Measurements from ENCODE around the gene TAS2R39. TPM values are rescaled to one million over a fixed set of nuclear protein-coding genes. Genes with fewer than 3 reads are reported as not detected.

Gene TAS2R39
- total and polyA plus RNA-seq, 2 experiments from 2014 or later: 0.21 TPM; not detected in 1

DNA sequence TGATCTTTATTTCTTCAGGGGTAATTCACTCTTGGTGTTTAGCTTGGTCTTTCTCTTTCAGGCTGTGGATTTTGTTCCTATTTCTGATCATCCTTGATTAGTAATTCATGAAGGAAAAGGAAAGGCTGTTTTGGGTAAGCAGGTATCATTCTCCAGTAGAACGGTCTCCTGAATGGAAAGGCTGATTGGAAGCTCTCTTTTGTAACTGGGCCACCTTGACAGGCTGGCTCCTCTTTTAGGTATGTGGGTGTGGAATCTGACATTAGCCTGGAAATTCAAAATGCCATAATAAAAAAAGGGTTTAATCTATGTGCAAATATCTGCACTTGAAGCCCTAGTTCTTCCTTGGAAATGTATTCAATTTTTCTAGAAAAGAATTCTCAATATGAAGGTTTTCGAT, 18.9 kb downstream of the TAS2R39 start:
- H3K4me3 ChIP-seq: no peak overlapping the region
- H3K27ac Mint-ChIP-seq: no peak overlapping the region
- no peaks in the 10 kb centered on the region for H3K27me3 ChIP-seq (ENCODE audit: insufficient read depth)
- H3K27me3 Mint-ChIP-seq (ENCODE audit: insufficient read depth, low read depth, poor library complexity): no peaks in the 10 kb centered on the region
- no peak overlapping the region for H3K27ac ChIP-seq (ENCODE audit: low read depth)
- H3K4me1 Mint-ChIP-seq: peaks cover 7% of the 10 kb centered on the region; the same call in 1 of the 3 replicates
- H2AFZ ChIP-seq: no peak overlapping the region
- no peaks in the 10 kb centered on the region; the same call in 2 of the 3 replicates for H3K9me3 Mint-ChIP-seq
- no peaks in the 10 kb centered on the region for H3K36me3 ChIP-seq (ENCODE audit: insufficient read depth)
- ATAC-seq (no peak), DNase-seq (ENCODE audit: low spot score) (no peak)
- no peaks in the 10 kb centered on the region for H3K36me3 Mint-ChIP-seq (ENCODE audit: low read depth)
- TF ChIP-seq EZH2phosphoT487 (IDR thresholded peaks at IDR 0.05; ENCODE audit: unreplicated experiment): no peak
- no peak for TF ChIP-seq ZNF331 (CRISPR knock-in tag; IDR thresholded peaks at IDR 0.05; ENCODE audit: low read depth)
- TF ChIP-seq, protein P1, sequence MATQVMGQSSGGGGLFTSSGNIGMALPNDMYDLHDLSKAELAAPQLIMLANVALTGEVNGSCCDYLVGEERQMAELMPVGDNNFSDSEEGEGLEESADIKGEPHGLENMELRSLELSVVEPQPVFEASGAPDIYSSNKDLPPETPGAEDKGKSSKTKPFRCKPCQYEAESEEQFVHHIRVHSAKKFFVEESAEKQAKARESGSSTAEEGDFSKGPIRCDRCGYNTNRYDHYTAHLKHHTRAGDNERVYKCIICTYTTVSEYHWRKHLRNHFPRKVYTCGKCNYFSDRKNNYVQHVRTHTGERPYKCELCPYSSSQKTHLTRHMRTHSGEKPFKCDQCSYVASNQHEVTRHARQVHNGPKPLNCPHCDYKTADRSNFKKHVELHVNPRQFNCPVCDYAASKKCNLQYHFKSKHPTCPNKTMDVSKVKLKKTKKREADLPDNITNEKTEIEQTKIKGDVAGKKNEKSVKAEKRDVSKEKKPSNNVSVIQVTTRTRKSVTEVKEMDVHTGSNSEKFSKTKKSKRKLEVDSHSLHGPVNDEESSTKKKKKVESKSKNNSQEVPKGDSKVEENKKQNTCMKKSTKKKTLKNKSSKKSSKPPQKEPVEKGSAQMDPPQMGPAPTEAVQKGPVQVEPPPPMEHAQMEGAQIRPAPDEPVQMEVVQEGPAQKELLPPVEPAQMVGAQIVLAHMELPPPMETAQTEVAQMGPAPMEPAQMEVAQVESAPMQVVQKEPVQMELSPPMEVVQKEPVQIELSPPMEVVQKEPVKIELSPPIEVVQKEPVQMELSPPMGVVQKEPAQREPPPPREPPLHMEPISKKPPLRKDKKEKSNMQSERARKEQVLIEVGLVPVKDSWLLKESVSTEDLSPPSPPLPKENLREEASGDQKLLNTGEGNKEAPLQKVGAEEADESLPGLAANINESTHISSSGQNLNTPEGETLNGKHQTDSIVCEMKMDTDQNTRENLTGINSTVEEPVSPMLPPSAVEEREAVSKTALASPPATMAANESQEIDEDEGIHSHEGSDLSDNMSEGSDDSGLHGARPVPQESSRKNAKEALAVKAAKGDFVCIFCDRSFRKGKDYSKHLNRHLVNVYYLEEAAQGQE (IDR thresholded peaks at IDR 0.05; ENCODE audit: unreplicated experiment): no peak
- TF ChIP-seq ZNF462 (CRISPR knock-in tag; IDR thresholded peaks at IDR 0.05): no peak
- TF ChIP-seq ZNF114 (CRISPR knock-in tag; IDR thresholded peaks at IDR 0.05): no peak
- no peak for TF ChIP-seq STAT1 (IDR thresholded peaks at IDR 0.05; ENCODE audit: unreplicated experiment)
- TF ChIP-seq POLR2AphosphoS5 (IDR thresholded peaks at IDR 0.05; ENCODE audit: low read depth): no peak
- no peak for TF ChIP-seq CREB1 (CRISPR knock-in tag; IDR thresholded peaks at IDR 0.05; ENCODE audit: low read depth)
- TF ChIP-seq CTCF (conservative IDR thresholded peaks at IDR 0.05; ENCODE audit: low read depth in 2 of 2): no peak
- TF ChIP-seq NANOG (IDR thresholded peaks at IDR 0.05; ENCODE audit: borderline replicate concordance): no peak
- TF ChIP-seq JUNB (IDR thresholded peaks at IDR 0.05; ENCODE audit: unreplicated experiment): no peak
- TF ChIP-seq, protein P2, sequence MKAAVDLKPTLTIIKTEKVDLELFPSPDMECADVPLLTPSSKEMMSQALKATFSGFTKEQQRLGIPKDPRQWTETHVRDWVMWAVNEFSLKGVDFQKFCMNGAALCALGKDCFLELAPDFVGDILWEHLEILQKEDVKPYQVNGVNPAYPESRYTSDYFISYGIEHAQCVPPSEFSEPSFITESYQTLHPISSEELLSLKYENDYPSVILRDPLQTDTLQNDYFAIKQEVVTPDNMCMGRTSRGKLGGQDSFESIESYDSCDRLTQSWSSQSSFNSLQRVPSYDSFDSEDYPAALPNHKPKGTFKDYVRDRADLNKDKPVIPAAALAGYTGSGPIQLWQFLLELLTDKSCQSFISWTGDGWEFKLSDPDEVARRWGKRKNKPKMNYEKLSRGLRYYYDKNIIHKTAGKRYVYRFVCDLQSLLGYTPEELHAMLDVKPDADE (IDR thresholded peaks at IDR 0.05): no peak
- TF ChIP-seq EZH2 (IDR thresholded peaks at IDR 0.05; ENCODE audit: low read depth, unreplicated experiment): no peak
- H3K9me2 ChIP-seq (ENCODE audit: insufficient read depth): no peaks in the 10 kb centered on the region
- no peaks in the 10 kb centered on the region for H3K79me2 ChIP-seq (replicated peaks; ENCODE audit: insufficient read depth)
- no peak overlapping the region for H3K4me3 Mint-ChIP-seq
- H3F3A ChIP-seq (replicated peaks; ENCODE audit: low read depth): no peaks in the 10 kb centered on the region
- no peaks in the 10 kb centered on the region for H3K4me1 ChIP-seq (ENCODE audit: insufficient read depth)
- no peaks in the 10 kb centered on the region for H4K20me1 ChIP-seq (replicated peaks; ENCODE audit: insufficient read depth)
- no peak overlapping the region for H3K4me2 ChIP-seq

Data from GM23338 (cell line).